Measurements from ENCODE around the gene SMYD3.

DNA sequence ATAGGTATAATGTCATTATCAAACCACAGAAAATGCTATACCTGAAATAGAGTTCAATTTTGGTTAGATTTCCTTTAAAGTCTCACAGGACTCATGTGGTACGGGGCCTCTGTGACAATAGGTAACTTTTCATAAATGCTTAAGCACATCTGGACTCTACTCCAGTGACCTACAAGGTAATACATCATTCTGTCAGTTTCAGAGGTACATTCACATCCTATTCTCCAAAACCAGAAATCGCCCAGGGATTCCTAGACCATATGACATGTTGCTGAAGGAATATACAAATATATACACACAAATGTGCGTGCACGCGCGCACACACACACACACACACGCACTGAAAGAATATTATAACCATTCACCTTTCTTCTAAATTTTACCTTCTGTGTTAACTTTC lies 311.8 kb downstream of the SMYD3 start:
- TF ChIP-seq, protein P1, sequence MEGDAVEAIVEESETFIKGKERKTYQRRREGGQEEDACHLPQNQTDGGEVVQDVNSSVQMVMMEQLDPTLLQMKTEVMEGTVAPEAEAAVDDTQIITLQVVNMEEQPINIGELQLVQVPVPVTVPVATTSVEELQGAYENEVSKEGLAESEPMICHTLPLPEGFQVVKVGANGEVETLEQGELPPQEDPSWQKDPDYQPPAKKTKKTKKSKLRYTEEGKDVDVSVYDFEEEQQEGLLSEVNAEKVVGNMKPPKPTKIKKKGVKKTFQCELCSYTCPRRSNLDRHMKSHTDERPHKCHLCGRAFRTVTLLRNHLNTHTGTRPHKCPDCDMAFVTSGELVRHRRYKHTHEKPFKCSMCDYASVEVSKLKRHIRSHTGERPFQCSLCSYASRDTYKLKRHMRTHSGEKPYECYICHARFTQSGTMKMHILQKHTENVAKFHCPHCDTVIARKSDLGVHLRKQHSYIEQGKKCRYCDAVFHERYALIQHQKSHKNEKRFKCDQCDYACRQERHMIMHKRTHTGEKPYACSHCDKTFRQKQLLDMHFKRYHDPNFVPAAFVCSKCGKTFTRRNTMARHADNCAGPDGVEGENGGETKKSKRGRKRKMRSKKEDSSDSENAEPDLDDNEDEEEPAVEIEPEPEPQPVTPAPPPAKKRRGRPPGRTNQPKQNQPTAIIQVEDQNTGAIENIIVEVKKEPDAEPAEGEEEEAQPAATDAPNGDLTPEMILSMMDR (IDR thresholded peaks at IDR 0.05; ENCODE audit: low read depth, low read length, poor library complexity, severe bottlenecking): no peak
- no peak for TF ChIP-seq EZH2phosphoT487 (IDR thresholded peaks at IDR 0.05; ENCODE audit: borderline replicate concordance, low read length)

Data from DOHH2 (cell line).